Ishikawa (cell line): ENCODE data around the gene PEX12.

Source experiments
- CEBPB ChIP-seq: IDR thresholded peaks from 2 replicates; pipeline ENCODE4 v1.6.1; 2012
- CREB1 ChIP-seq: IDR thresholded peaks from 2 replicates; pipeline ENCODE4 v1.6.1; 2012; ENCODE audit warnings: low read depth
- EGR1 ChIP-seq: IDR thresholded peaks from 2 replicates; pipeline ENCODE4 v1.6.1; 2012
- EP300 ChIP-seq: IDR thresholded peaks from 2 replicates; pipeline ENCODE4 v1.6.1; 2012; ENCODE audit warnings: borderline replicate concordance
- FOXM1 ChIP-seq: IDR thresholded peaks from 2 replicates; pipeline ENCODE4 v1.6.1; 2012; ENCODE audit warnings: low read depth, borderline replicate concordance
- MAX ChIP-seq: IDR thresholded peaks from 2 replicates; pipeline ENCODE4 v1.6.1; 2012
- NFIC ChIP-seq: IDR thresholded peaks from 2 replicates; pipeline ENCODE4 v1.6.1; 2012
- RAD21 ChIP-seq: IDR thresholded peaks from 2 replicates; pipeline ENCODE4 v1.6.1; 2012; ENCODE audit warnings: low read depth
- REST ChIP-seq: IDR thresholded peaks from 2 replicates; pipeline ENCODE4 v1.6.1; 2012; ENCODE audit warnings: low read depth, mild to moderate bottlenecking
- TAF1 ChIP-seq: IDR thresholded peaks from 2 replicates; pipeline ENCODE4 v1.6.1; 2012; ENCODE audit warnings: low read depth, mild to moderate bottlenecking
- TCF12 ChIP-seq: IDR thresholded peaks from 2 replicates; pipeline ENCODE4 v1.6.1; 2012; ENCODE audit warnings: low read depth
- TEAD4 ChIP-seq: IDR thresholded peaks from 2 replicates; pipeline ENCODE4 v1.6.1; 2012
- USF1 ChIP-seq: IDR thresholded peaks from 2 replicates; pipeline ENCODE4 v1.6.1; 2012
- YY1 ChIP-seq: IDR thresholded peaks from 2 replicates; pipeline ENCODE4 v1.6.1; 2012; ENCODE audit warnings: low read depth
- ZBTB7A ChIP-seq: IDR thresholded peaks from 2 replicates; pipeline ENCODE4 v1.6.1; 2012; ENCODE audit warnings: low read depth

Gene PEX12

GRCh38 chr17:35543856-35544255 lies 34.5 kb downstream of the PEX12 start:
- no peak for TF ChIP-seq EP300
- no peak for TF ChIP-seq REST
- TF ChIP-seq EGR1 = no peak
- no peak for TF ChIP-seq TCF12
- no peak for TF ChIP-seq TAF1
- TF ChIP-seq USF1 = no peak
- TF ChIP-seq CEBPB = no peak

- no peak for TF ChIP-seq FOXM1
- TF ChIP-seq TAF1 = no peak
- TF ChIP-seq CREB1 = no peak
- no peak for TF ChIP-seq EP300
- TF ChIP-seq MAX = no peak
- TF ChIP-seq ZBTB7A = no peak
- TF ChIP-seq TEAD4 = no peak
- no peak for TF ChIP-seq YY1
- no peak for TF ChIP-seq EGR1
- no peak for TF ChIP-seq RAD21
- no peak for TF ChIP-seq REST
Measured at GRCh38 chr17:35542990-35543389, 35.4 kb downstream of the PEX12 start.

- TF ChIP-seq FOXM1 (no peak), TEAD4 (no peak), YY1 (no peak), EP300 (no peak), NFIC (no peak)
Measured at GRCh38 chr17:35541434-35541833, 36.9 kb downstream of the PEX12 start.

GRCh38 chr17:35540589-35541404 lies 37.6 kb downstream of the PEX12 start:
- TF ChIP-seq NFIC (no peak), RAD21 (no peak), MAX (no peak), REST (no peak), TCF12 (no peak), TEAD4 (no peak), EGR1 (no peak), EP300 (no peak), ZBTB7A (no peak), YY1 (no peak), CREB1 (no peak), FOXM1 (no peak), USF1 (no peak), TAF1 (no peak)
